Gastrocnemius medialis (tissue), 4 donors: Measurements from ENCODE around the gene MOV10. TPM values are rescaled to one million over a fixed set of nuclear protein-coding genes. Genes with fewer than 3 reads are reported as not detected.
"Not testable (repeated sequence)": the region's sequence is repeated elsewhere in the genome, so short reads cannot be mapped to it uniquely, and the experiment has no call there.

Source experiments
- ATAC-seq, 2 donors: fragments of 150-250 bp; one replicate each; pipeline ENCODE4 v1.9.1; 2016
- DNase-seq, 2 donors: peaks; one replicate each; pipeline ENCODE4 v3.0.0-alpha.2; 2019
- H3K27ac ChIP-seq, 4 donors: fragments of 200-600 bp; sonication (generic); 1 replicate in 1 of 4; 2 replicates in 3 of 4; pipeline ENCODE4 v1.5.1; 2016 to 2018; ENCODE audit warnings: mild to moderate bottlenecking in 2 of 4, moderate library complexity in 1 of 4
- H3K27me3 ChIP-seq, 3 donors: fragments of 200-600 bp; sonication (generic) in 2 of 3; 1 replicate in 1 of 3; 2 replicates in 2 of 3; pipeline versions ENCODE4 v1.5.1 to v1.6.0; 2016 to 2019; ENCODE audit warnings: mild to moderate bottlenecking in 1 of 3, moderate library complexity in 1 of 3
- H3K36me3 ChIP-seq, 2 donors: fragments of 200-600 bp; sonication (generic) in 1 of 2; one replicate each; pipeline ENCODE4 v1.5.1; 2017 to 2018
- H3K4me1 ChIP-seq, 2 donors: fragments of 200-600 bp; sonication (generic) in 1 of 2; one replicate each; pipeline ENCODE4 v1.5.1; 2016 to 2017; ENCODE audit warnings: mild to moderate bottlenecking in 2 of 2
- H3K4me3 ChIP-seq, 4 donors: fragments of 200-600 bp; sonication (generic) in 3 of 4; 1 replicate in 1 of 4; 2 replicates in 3 of 4; pipeline ENCODE4 v1.5.1; 2016 to 2019; ENCODE audit warnings: mild to moderate bottlenecking in 2 of 4
- H3K9me3 ChIP-seq, 3 donors: fragments of 200-600 bp; sonication (generic) in 2 of 3; 1 replicate in 1 of 3; 2 replicates in 2 of 3; pipeline ENCODE4 v1.5.1; 2016 to 2019
- POLR2A ChIP-seq, 2 donors: fragments of 450-650 bp; IDR thresholded peaks; one replicate each; pipeline ENCODE4 v1.6.1; 2017; ENCODE audit warnings: antibody characterized with exemption in 2 of 2, mild to moderate bottlenecking in 2 of 2, moderate library complexity in 2 of 2
- in situ Hi-C, 4 donors: fragments of 200-750 bp; cut with MboI; loops; one replicate each; pipeline versions ENCODE4 v1.15.0 to v1.8.0; 2017; ENCODE audit warnings: low sequenced_read_pairs in 4 of 4
- intact Hi-C: fragments of 100-400 bp; cut with DNase I; formaldehyde crosslinking; loops from one replicate; pipeline ENCODE4 v1.15.1; 2023; ENCODE audit warnings: low total_unique reads
- total RNA-seq, 4 donors: library from RNA; depleted of rRNA; stranded (reverse); fragments of >200 nt; gene quantifications; one replicate each; pipeline versions ENCODE4 v1.1.0 to v1.2.3, GENCODE V29; 2016
- TF ChIP-seq, protein P1 (sequence below), 5 experiments: fragments of 450-650 bp in 3 of 5; fragments of 200-600 bp in 2 of 5; sonication (generic) in 2 of 5; IDR thresholded peaks in 4 of 5; conservative IDR thresholded peaks in 1 of 5; 1 replicate in 4 of 5; 2 replicates in 1 of 5; pipeline ENCODE4 v1.5.1; 2016 to 2019; ENCODE audit warnings: antibody characterized with exemption in 5 of 5, mild to moderate bottlenecking in 3 of 5, moderate library complexity in 3 of 5

Gene MOV10
- total RNA-seq, 4 donors from 2014 or later: 2.8 to 7.2 (median 4.8) TPM

DNA sequence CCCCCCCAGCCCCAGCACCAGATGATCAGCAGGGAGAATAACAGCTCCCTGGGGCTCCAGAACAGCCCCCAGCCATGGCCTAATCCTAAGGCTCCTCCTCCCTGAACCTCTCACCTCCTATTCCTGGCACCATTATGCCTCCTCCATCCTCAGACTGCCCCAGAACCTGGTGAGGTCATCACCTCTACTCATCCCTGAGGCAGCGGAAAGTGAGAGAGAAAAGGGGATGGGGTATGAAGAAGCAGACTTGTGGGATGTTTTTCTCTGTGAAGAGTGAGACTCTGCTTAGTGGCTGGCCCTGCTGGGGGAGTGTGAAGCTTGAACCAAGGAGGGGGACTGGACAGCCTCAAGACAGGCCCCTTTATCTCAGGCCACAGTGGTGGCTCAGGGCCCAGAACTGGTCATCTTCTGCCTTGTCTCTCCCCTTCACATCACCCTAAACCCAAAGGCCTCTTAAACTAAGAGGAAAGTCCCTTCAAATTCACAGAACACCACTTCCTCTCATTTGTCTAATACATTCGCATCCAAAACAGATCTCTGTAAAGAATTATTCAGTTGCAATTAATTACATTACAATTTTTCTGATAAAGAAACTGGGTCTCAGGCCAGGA lies 42.9 kb downstream of the MOV10 start:
- in situ Hi-C loops (loop anchor here (5.0 to 25.0 kb wide), 7 partner anchors 85 to 670 kb away; partner anchors contain the start of genes CTTNBP2NL (in 2 of the 4), LRIG2 (in 1 of the 4) and MAGI3 (in 1 of the 4)), intact Hi-C loops (loop anchor here (5.0 kb wide), 1 partner anchor 165 kb away; no protein-coding TSS in a partner anchor)
- H3K27me3 ChIP-seq: peaks cover 0 to 6% (median 0%) of the 10 kb centered on the region in 3 donors
- no peak for DNase-seq
- H3K36me3 ChIP-seq: no peaks in the 10 kb centered on the region
- no peak overlapping the region for H3K4me3 ChIP-seq
- no peak overlapping the region for H3K27ac ChIP-seq
- H3K9me3 ChIP-seq: no peaks in the 10 kb centered on the region
- no peak for ATAC-seq
- H3K4me1 ChIP-seq: peaks cover 18 to 22% of the 10 kb centered on the region in 2 donors
- TF ChIP-seq POLR2A (IDR thresholded peaks at IDR 0.05): no peak
- TF ChIP-seq, protein P1, sequence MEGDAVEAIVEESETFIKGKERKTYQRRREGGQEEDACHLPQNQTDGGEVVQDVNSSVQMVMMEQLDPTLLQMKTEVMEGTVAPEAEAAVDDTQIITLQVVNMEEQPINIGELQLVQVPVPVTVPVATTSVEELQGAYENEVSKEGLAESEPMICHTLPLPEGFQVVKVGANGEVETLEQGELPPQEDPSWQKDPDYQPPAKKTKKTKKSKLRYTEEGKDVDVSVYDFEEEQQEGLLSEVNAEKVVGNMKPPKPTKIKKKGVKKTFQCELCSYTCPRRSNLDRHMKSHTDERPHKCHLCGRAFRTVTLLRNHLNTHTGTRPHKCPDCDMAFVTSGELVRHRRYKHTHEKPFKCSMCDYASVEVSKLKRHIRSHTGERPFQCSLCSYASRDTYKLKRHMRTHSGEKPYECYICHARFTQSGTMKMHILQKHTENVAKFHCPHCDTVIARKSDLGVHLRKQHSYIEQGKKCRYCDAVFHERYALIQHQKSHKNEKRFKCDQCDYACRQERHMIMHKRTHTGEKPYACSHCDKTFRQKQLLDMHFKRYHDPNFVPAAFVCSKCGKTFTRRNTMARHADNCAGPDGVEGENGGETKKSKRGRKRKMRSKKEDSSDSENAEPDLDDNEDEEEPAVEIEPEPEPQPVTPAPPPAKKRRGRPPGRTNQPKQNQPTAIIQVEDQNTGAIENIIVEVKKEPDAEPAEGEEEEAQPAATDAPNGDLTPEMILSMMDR (IDR thresholded peaks at IDR 0.05 in 4 of 5, conservative IDR thresholded peaks at IDR 0.05 in 1 of 5): no peak

DNA sequence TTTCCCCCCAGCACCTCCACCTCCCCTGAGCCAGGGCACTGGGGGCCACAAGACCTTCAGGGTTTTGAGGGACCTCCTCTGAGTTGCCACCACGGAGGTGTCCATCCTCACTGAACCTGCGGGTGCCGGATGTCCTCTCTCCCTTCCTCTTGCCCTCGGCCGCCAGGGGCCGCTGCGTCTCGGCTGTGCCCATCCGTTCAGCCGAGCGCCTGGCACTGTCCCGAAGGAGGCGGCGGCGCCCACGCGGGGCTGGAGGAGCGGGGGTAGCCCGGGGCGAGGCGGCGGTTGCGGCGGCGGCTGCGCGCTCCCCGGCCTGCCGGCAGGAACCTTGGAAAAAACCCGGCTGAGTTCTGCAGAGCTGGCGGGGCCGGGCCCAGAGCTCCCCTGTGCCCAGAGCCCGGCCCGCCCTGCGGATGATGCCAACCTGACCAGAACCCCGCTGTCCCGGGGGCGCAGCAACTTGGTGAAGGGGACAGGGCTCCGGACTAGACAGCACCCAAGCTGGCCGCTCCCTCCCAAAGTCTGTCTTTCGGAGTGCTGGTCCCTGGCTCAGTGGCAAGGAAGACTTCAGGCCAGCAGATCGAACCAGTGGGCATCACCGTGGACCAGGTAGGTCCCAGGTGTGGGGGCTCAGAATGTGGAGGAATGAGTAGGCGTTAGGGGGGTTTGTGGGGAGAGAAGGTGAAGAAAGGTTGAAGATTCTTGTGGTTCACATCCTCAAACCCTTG lies 44.4 kb downstream of the MOV10 start:
- H3K9me3 ChIP-seq: no peaks in the 10 kb centered on the region
- H3K27ac ChIP-seq: no peak overlapping the region
- in situ Hi-C loops (loop anchor here (5.0 to 25.0 kb wide), 7 partner anchors 83 to 668 kb away; partner anchors contain the start of genes CTTNBP2NL (in 2 of the 4), LRIG2 (in 1 of the 4) and MAGI3 (in 1 of the 4)), intact Hi-C loops (loop anchor here (5.0 kb wide), 1 partner anchor 163 kb away; no protein-coding TSS in a partner anchor)
- H3K4me3 ChIP-seq: peak overlapping the region in 3 of 4 donors; percentile 16 to 56 (median 42)
- H3K27me3 ChIP-seq: peaks cover 0 to 6% (median 0%) of the 10 kb centered on the region in 3 donors
- no peaks in the 10 kb centered on the region for H3K36me3 ChIP-seq
- ATAC-seq (no peak), DNase-seq (peak in 1 of 2 donors; percentile 55)
- TF ChIP-seq POLR2A (IDR thresholded peaks at IDR 0.05): no peak
- TF ChIP-seq, protein P1 (IDR thresholded peaks at IDR 0.05 in 4 of 5, conservative IDR thresholded peaks at IDR 0.05 in 1 of 5): peak; percentile 59 to 85 (median 77)
- H3K4me1 ChIP-seq: peaks cover 10% of the 10 kb centered on the region in 2 donors

DNA sequence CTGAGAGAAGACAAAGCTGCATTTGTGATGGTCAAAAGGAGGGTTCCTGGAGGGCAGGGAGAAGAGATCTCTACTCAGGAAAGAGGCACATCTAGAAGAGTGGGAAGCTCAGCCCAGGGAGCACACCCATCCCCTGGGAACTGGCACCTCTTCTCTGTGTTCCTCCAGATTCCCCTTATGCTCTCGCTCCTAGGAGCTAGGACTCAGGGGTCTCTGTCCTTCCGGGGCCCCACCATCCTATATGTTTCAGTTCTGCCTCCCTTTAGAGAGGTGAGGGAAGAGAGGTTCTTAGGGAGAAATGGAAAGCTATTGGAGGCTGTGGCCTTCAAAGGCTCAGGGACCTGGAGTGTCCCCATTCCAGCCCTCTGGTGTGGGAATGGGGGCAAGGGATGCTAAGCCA lies 45.2 kb downstream of the MOV10 start:
- Histone ChIP-seq H3K4me3 (no peak overlapping the region), H3K9me3 (no peaks in the 10 kb centered on the region), H3K27me3 (peaks cover 0 to 6% (median 0%) of the 10 kb centered on the region in 3 donors), H3K27ac (no peak overlapping the region), H3K36me3 (no peaks in the 10 kb centered on the region), H3K4me1 (peaks cover 6% of the 10 kb centered on the region in 2 donors)
- in situ Hi-C loops (loop anchor here (5.0 to 25.0 kb wide), 7 partner anchors 83 to 668 kb away; partner anchors contain the start of genes CTTNBP2NL (in 2 of the 4), LRIG2 (in 1 of the 4) and MAGI3 (in 1 of the 4)), intact Hi-C loops (loop anchor here (5.0 kb wide), 1 partner anchor 163 kb away; no protein-coding TSS in a partner anchor)
- TF ChIP-seq POLR2A (IDR thresholded peaks at IDR 0.05): no peak
- TF ChIP-seq, protein P1 (IDR thresholded peaks at IDR 0.05 in 4 of 5, conservative IDR thresholded peaks at IDR 0.05 in 1 of 5): no peak
- no peak for DNase-seq
- ATAC-seq: no peak

DNA sequence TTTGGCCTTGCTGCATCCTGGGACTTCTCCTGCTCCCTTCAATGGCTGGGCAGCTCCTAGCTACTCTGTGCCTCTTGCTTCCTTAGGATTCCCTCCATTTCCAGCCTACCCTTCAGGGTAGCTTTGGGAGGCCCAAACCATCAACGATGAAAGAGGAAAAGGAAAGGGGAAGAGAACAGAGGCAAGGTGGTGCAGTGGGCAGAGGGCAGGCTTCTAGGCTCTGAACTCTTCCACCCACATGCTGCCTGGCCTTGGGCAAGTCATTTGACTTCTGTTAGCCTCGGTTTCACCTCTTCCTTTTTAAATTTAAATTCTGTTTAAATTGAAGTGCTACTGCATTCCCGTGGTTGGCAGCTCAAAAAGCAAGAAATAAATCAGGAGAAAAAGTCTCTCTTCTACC lies 46.3 kb downstream of the MOV10 start:
- Histone ChIP-seq H3K27me3 (peaks cover 0 to 6% (median 0%) of the 10 kb centered on the region in 3 donors), H3K9me3 (no peaks in the 10 kb centered on the region), H3K36me3 (no peaks in the 10 kb centered on the region), H3K4me1 (peaks cover 4% of the 10 kb centered on the region in 2 donors), H3K27ac (no peak overlapping the region), H3K4me3 (no peak overlapping the region)
- ATAC-seq: no peak
- intact Hi-C loops: no loop called here
- TF ChIP-seq, protein P1 (IDR thresholded peaks at IDR 0.05 in 4 of 5, conservative IDR thresholded peaks at IDR 0.05 in 1 of 5): no peak
- TF ChIP-seq POLR2A (IDR thresholded peaks at IDR 0.05): no peak
- in situ Hi-C loops: loop anchor here in 2 of 4 donors (25.0 kb wide), 2 partner anchors 333 to 667 kb away; partner anchors contain the start of genes CTTNBP2NL (in 2 of the 2) and MAGI3 (in 1 of the 2)
- no peak for DNase-seq

DNA sequence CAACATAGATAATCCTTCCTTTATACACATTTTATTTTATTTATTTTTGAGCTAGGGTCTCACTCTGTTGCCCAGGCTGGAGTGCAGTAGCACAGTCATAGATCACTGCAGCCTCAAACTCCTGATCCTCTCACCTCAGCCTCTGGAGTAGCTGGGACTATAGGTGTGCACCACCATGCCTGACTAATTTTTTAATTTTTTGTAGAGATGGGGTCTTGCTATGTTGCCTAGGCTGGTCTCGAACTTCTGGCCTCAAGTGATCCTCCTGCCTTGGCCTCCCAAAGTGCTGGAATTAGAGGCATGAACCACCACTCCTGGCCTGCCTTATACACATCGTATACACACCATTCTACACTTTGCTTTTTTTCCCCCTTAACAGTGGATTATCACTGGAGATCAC lies 46.8 kb downstream of the MOV10 start:
- H3K4me3 ChIP-seq, H3K36me3 ChIP-seq, ATAC-seq, H3K27me3 ChIP-seq, H3K9me3 ChIP-seq, H3K4me1 ChIP-seq, DNase-seq, H3K27ac ChIP-seq, intact Hi-C loops: not testable (repeated sequence)
- in situ Hi-C loops: loop anchor here in 2 of 4 donors (25.0 kb wide), 2 partner anchors 334 to 666 kb away; partner anchors contain the start of genes CTTNBP2NL (in 2 of the 2) and MAGI3 (in 1 of the 2)
